ENCODE measurements around the gene SLIT2.

Gene SLIT2

GRCh38 chr4:20273793-20274192 lies 22.1 kb downstream of the SLIT2 start:
- DNase-seq (ENCODE audit: low read depth) = no peak
- no peak overlapping the region for H3K4me3 ChIP-seq (replicated peaks; ENCODE audit: low read depth, low read length)
- TF ChIP-seq CTCF (IDR thresholded peaks at IDR 0.05; ENCODE audit: low read length, missing control alignments) = no peak

GRCh38 chr4:20276848-20277247 lies 25.1 kb downstream of the SLIT2 start:
- no peak for DNase-seq (ENCODE audit: low read depth)
- no peak for TF ChIP-seq CTCF (IDR thresholded peaks at IDR 0.05; ENCODE audit: low read length, missing control alignments)
- no peak overlapping the region for H3K4me3 ChIP-seq (replicated peaks; ENCODE audit: low read depth, low read length)

GRCh38 chr4:20278195-20278594 lies 26.5 kb downstream of the SLIT2 start:
- no peak overlapping the region for H3K4me3 ChIP-seq (replicated peaks; ENCODE audit: low read depth, low read length)
- TF ChIP-seq CTCF (IDR thresholded peaks at IDR 0.05; ENCODE audit: low read length, missing control alignments) = no peak
- DNase-seq (ENCODE audit: low read depth) = no peak

DNA sequence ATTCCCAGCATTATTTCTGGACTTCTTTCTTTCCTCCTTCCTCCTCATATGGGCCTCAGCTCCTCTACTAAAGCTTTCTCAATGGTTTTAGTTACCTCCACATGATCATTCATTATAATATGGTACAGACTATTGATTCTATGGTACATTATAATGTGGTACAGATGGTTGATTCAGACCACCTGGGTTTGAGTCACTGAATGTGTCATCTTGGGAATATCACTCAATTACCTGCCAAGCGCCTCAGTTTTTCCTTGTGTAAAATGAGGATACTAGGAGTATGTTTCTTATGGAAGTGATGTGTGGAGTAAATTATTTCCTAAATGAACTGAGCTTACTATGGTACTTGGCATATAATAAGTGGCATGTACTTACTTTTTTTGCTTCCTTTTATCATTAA lies 27.7 kb downstream of the SLIT2 start:
- no peak for DNase-seq (ENCODE audit: low read depth)
- no peak overlapping the region for H3K4me3 ChIP-seq (replicated peaks; ENCODE audit: low read depth, low read length)
- no peak for TF ChIP-seq CTCF (IDR thresholded peaks at IDR 0.05; ENCODE audit: low read length, missing control alignments)

DNA sequence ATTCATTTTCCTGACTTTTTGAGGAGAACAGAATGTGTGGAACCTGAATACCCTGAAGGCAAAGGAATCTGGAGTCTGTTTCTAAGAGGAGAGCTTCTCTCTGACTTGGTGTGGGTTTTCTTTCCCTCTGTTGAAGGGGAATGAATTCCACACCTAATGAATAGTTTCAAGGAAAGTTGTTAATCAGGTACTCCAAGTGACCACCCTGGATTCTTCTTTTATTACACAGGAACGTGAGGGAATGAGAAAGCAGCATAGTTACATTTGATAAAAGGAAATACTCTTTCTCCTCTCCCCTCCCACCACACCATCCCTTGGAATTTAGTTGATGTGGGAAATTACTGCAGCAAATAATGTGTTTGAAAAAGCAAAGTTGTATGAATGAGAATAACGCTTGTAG lies 29.7 kb downstream of the SLIT2 start:
- no peak for DNase-seq (ENCODE audit: low read depth)
- H3K4me3 ChIP-seq (replicated peaks; ENCODE audit: low read depth, low read length) = no peak overlapping the region
- TF ChIP-seq CTCF (IDR thresholded peaks at IDR 0.05; ENCODE audit: low read length, missing control alignments) = no peak

DNA sequence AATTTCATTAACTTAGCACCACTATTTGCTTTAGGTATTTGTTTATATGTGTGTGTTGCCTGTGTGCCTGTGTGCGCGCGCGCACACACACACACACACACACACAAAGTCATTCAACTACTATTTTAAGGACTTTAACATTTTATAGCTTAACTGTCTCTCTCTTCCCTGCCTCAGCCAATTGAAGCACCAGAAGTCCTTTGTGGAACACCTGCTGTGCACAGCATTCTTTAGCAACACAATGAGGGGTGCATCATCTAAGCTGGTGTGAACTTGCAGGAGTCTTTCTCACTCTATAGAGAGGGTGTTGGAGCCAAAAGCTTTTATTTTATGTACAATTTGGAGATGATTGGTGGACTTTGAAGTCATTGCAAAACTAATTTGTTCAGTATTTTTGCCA lies 31.3 kb downstream of the SLIT2 start:
- H3K4me3 ChIP-seq (replicated peaks; ENCODE audit: low read depth, low read length) = no peak overlapping the region
- no peak for DNase-seq (ENCODE audit: low read depth)
- no peak for TF ChIP-seq CTCF (IDR thresholded peaks at IDR 0.05; ENCODE audit: low read length, missing control alignments)

DNA sequence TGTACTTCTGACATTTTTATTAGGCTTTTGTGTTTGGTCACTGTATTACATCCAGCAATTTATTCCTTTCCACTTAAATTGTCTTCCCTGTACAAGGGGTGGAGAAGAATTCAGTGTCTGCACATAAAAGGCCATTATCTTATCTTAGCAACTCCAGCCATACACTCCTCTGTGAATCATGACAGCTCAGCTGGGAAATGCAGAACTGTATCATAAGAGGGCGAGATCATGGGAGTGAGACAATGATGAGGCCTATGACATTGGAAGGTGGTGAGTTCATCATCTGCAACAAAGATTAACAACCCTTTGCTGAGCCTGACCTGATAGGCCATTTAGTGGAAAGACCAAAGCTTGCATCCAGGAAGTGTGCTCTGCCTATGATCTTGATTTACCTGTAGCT lies 33.3 kb downstream of the SLIT2 start:
- DNase-seq (ENCODE audit: low read depth) = no peak
- no peak for TF ChIP-seq CTCF (IDR thresholded peaks at IDR 0.05; ENCODE audit: low read length, missing control alignments)

More for the DNA sequence above, 33.3 kb downstream of the SLIT2 start:
- no peak overlapping the region for H3K4me3 ChIP-seq (replicated peaks; ENCODE audit: low read depth, low read length)

Measured in fibroblast of pulmonary artery (primary cell).